Activated CD4-positive, alpha-beta T cell treated with anti-CD3 and anti-CD28 coated beads for 36 hours (primary cell): ENCODE measurements around the gene KCNAB1. TPM values are rescaled to one million over a fixed set of nuclear protein-coding genes. Genes with fewer than 3 reads are reported as not detected.
"Not testable (repeated sequence)": the region's sequence is repeated elsewhere in the genome, so short reads cannot be mapped to it uniquely, and the experiment has no call there.

Source experiments
- ATAC-seq: fragments of 200-7000 bp; cut with Tn5 transposase; one replicate; pipeline ENCODE4 v1.10.0; 2021; ENCODE audit warnings: mild to moderate bottlenecking, moderate library complexity
- CTCF ChIA-PET: fragments of 350-600 bp; sonication (Branson Sonifier 250); formaldehyde crosslinking; loops from one replicate; lab custom pipeline; 2021; ENCODE audit warnings: antibody characterized with exemption; lab: Charles Lee
- POLR2A ChIA-PET: fragments of 350-600 bp; sonication (Branson Sonifier 250); formaldehyde crosslinking; loops from one replicate; lab custom pipeline; 2021; ENCODE audit warnings: antibody characterized with exemption, inconsistent platforms; lab: Charles Lee
- DNase-seq: peaks from one replicate; pipeline ENCODE4 v3.0.0-alpha.2; 2020
- H3K27ac Mint-ChIP-seq: one replicate; pipeline ENCODE4 v1.8.0; 2021; ENCODE audit warnings: mixed read lengths
- H3K27me3 Mint-ChIP-seq: one replicate; pipeline ENCODE4 v1.8.0; 2021; ENCODE audit warnings: mixed read lengths
- H3K36me3 Mint-ChIP-seq: one replicate; pipeline ENCODE4 v1.8.0; 2021; ENCODE audit warnings: low read depth, mixed read lengths
- H3K4me1 Mint-ChIP-seq: one replicate; pipeline ENCODE4 v1.8.0; 2021; ENCODE audit warnings: mixed read lengths
- H3K4me3 Mint-ChIP-seq: one replicate; pipeline ENCODE4 v1.8.0; 2021; ENCODE audit warnings: mild to moderate bottlenecking, moderate library complexity, mixed read lengths
- H3K9me3 Mint-ChIP-seq: one replicate; pipeline ENCODE4 v1.8.0; 2021; ENCODE audit warnings: low read depth, mixed read lengths
- intact Hi-C, 2 experiments: fragments of 100-400 bp; cut with DNase I in 1 of 2; cut with micrococcal nuclease in 1 of 2; formaldehyde crosslinking; loops; one replicate each; pipeline versions ENCODE4 v1.14.2 to v1.15.1; 2022 to 2024; cut with DNase I, micrococcal nuclease
- total RNA-seq, 2 experiments: library from RNA; stranded (reverse); gene quantifications; one replicate each; pipeline ENCODE4 v1.2.3, GENCODE V29; 2021

KCNAB1 gene
- total RNA-seq, 2 experiments from 2014 or later, result not detected

GRCh38 chr3:156559321-156559720, 438.9 kb downstream of the KCNAB1 start:
- DNase-seq, result no peak
- Mint-ChIP-seq H3K4me3 (no peak overlapping the region), H3K27ac (no peak overlapping the region), H3K9me3 (no peaks in the 10 kb centered on the region), H3K36me3 (no peaks in the 10 kb centered on the region), H3K27me3 (peaks cover 4% of the 10 kb centered on the region), H3K4me1 (peaks cover 7% of the 10 kb centered on the region)
- ATAC-seq, result no peak
- ChIA-PET POLR2A (no interaction called here), CTCF (no interaction called here)
- intact Hi-C loops, result no loop called here

- ATAC-seq (no peak), DNase-seq (no peak)
- H3K27me3 Mint-ChIP-seq, result peaks cover 4% of the 10 kb centered on the region
- ChIA-PET CTCF (no interaction called here), POLR2A (no interaction called here)
- intact Hi-C loops, result no loop called here
- H3K4me1 Mint-ChIP-seq, result no peaks in the 10 kb centered on the region
- no peak overlapping the region for H3K4me3 Mint-ChIP-seq
- H3K9me3 Mint-ChIP-seq, result no peaks in the 10 kb centered on the region
- H3K36me3 Mint-ChIP-seq, result no peaks in the 10 kb centered on the region
- H3K27ac Mint-ChIP-seq, result no peak overlapping the region
Observed at GRCh38 chr3:156561533-156561932, 441.2 kb downstream of the KCNAB1 start.

GRCh38 chr3:156562486-156562885, 442.1 kb downstream of the KCNAB1 start:
- H3K9me3 Mint-ChIP-seq, POLR2A ChIA-PET, DNase-seq, ATAC-seq, intact Hi-C loops, H3K27ac Mint-ChIP-seq, H3K4me1 Mint-ChIP-seq, H3K4me3 Mint-ChIP-seq, CTCF ChIA-PET, H3K36me3 Mint-ChIP-seq, H3K27me3 Mint-ChIP-seq: not testable (repeated sequence)

- peaks cover 4% of the 10 kb centered on the region for H3K27me3 Mint-ChIP-seq
- intact Hi-C loops, result no loop called here
- H3K27ac Mint-ChIP-seq, result no peak overlapping the region
- no peak overlapping the region for H3K4me3 Mint-ChIP-seq
- POLR2A ChIA-PET, result no interaction called here
- DNase-seq (no peak), ATAC-seq (no peak)
- no peaks in the 10 kb centered on the region for H3K9me3 Mint-ChIP-seq
- CTCF ChIA-PET, result interaction anchor here (1.3 kb wide), 1 partner anchor 15 kb away, joined by 3 read pairs; no protein-coding TSS in a partner anchor
- H3K4me1 Mint-ChIP-seq, result no peaks in the 10 kb centered on the region
- H3K36me3 Mint-ChIP-seq, result no peaks in the 10 kb centered on the region
Observed at GRCh38 chr3:156563900-156564682, 443.7 kb downstream of the KCNAB1 start.

GRCh38 chr3:156569016-156569415, 448.6 kb downstream of the KCNAB1 start:
- H3K36me3 Mint-ChIP-seq, intact Hi-C loops, CTCF ChIA-PET, ATAC-seq, H3K4me3 Mint-ChIP-seq, H3K9me3 Mint-ChIP-seq, H3K27me3 Mint-ChIP-seq, DNase-seq, POLR2A ChIA-PET, H3K27ac Mint-ChIP-seq: not testable (repeated sequence)
- H3K4me1 Mint-ChIP-seq, result peaks cover 10% of the 10 kb centered on the region

- POLR2A ChIA-PET, DNase-seq: not testable (repeated sequence)
Observed at GRCh38 chr3:156569881-156570280, 449.5 kb downstream of the KCNAB1 start.

GRCh38 chr3:156575641-156576040, 455.3 kb downstream of the KCNAB1 start:
- no peaks in the 10 kb centered on the region for H3K9me3 Mint-ChIP-seq
- CTCF ChIA-PET, result no interaction called here

More at GRCh38 chr3:156569881-156570280, 449.5 kb downstream of the KCNAB1 start:
- H3K27ac Mint-ChIP-seq, H3K36me3 Mint-ChIP-seq, H3K4me3 Mint-ChIP-seq, H3K27me3 Mint-ChIP-seq, intact Hi-C loops, H3K9me3 Mint-ChIP-seq: not testable (repeated sequence)
- peak; percentile 78 for ATAC-seq
- peaks cover 10% of the 10 kb centered on the region for H3K4me1 Mint-ChIP-seq
- CTCF ChIA-PET, result interaction anchor here (1.0 kb wide), 1 partner anchor 567 kb away, joined by 3 read pairs; no protein-coding TSS in a partner anchor

GRCh38 chr3:156576051-156576450, 455.7 kb downstream of the KCNAB1 start:
- CTCF ChIA-PET, result interaction anchor here (0.8 kb wide), 1 partner anchor 25 kb away, joined by 4 read pairs; no protein-coding TSS in a partner anchor
- H3K27me3 Mint-ChIP-seq, result peaks cover 13% of the 10 kb centered on the region

More at GRCh38 chr3:156575641-156576040, 455.3 kb downstream of the KCNAB1 start:
- DNase-seq (no peak), ATAC-seq (no peak)
- Mint-ChIP-seq H3K4me1 (peaks cover under 1% of the 10 kb centered on the region), H3K27me3 (peaks cover 13% of the 10 kb centered on the region), H3K4me3 (no peak overlapping the region), H3K27ac (no peak overlapping the region), H3K36me3 (no peaks in the 10 kb centered on the region)
- POLR2A ChIA-PET, result no interaction called here
- intact Hi-C loops, result no loop called here

GRCh38 chr3:156576651-156577348, 456.4 kb downstream of the KCNAB1 start:
- H3K27ac Mint-ChIP-seq, result no peak overlapping the region
- ChIA-PET CTCF (interaction anchor here (0.8 kb wide), 1 partner anchor 24 kb away, joined by 4 read pairs; no protein-coding TSS in a partner anchor), POLR2A (no interaction called here)
- ATAC-seq, result no peak
- H3K27me3 Mint-ChIP-seq, result peaks cover 13% of the 10 kb centered on the region
- H3K4me1 Mint-ChIP-seq, result no peaks in the 10 kb centered on the region
- H3K4me3 Mint-ChIP-seq, result no peak overlapping the region
- no peak for DNase-seq
- H3K9me3 Mint-ChIP-seq, result no peaks in the 10 kb centered on the region
- intact Hi-C loops, result no loop called here
- no peaks in the 10 kb centered on the region for H3K36me3 Mint-ChIP-seq

More at GRCh38 chr3:156576051-156576450, 455.7 kb downstream of the KCNAB1 start:
- Mint-ChIP-seq H3K4me1 (no peaks in the 10 kb centered on the region), H3K27ac (no peak overlapping the region), H3K4me3 (no peak overlapping the region), H3K36me3 (no peaks in the 10 kb centered on the region), H3K9me3 (no peaks in the 10 kb centered on the region)
- intact Hi-C loops, result no loop called here
- POLR2A ChIA-PET, result no interaction called here
- DNase-seq, result no peak
- ATAC-seq, result no peak

- DNase-seq (no peak), ATAC-seq (no peak)
- peaks cover 13% of the 10 kb centered on the region for H3K27me3 Mint-ChIP-seq
- no peaks in the 10 kb centered on the region for H3K9me3 Mint-ChIP-seq
- no peaks in the 10 kb centered on the region for H3K36me3 Mint-ChIP-seq
- no peak overlapping the region for H3K4me3 Mint-ChIP-seq
- peaks cover 4% of the 10 kb centered on the region for H3K4me1 Mint-ChIP-seq
- CTCF ChIA-PET, result no interaction called here
- intact Hi-C loops, result no loop called here
- POLR2A ChIA-PET, result no interaction called here
- no peak overlapping the region for H3K27ac Mint-ChIP-seq
Observed at GRCh38 chr3:156577736-156578135, 457.4 kb downstream of the KCNAB1 start.

- ATAC-seq (no peak), DNase-seq (no peak)
- Mint-ChIP-seq H3K27me3 (peaks cover 10% of the 10 kb centered on the region), H3K36me3 (no peaks in the 10 kb centered on the region), H3K4me1 (peaks cover 11% of the 10 kb centered on the region), H3K27ac (no peak overlapping the region), H3K4me3 (no peak overlapping the region), H3K9me3 (no peaks in the 10 kb centered on the region)
- intact Hi-C loops, result no loop called here
- ChIA-PET CTCF (interaction anchor here (0.6 to 1.0 kb wide), 2 partner anchors 94 to 558 kb away, joined by 3 read pairs; no protein-coding TSS in a partner anchor), POLR2A (no interaction called here)
Observed at GRCh38 chr3:156579427-156579851, 459.1 kb downstream of the KCNAB1 start.
